ENCODE measurements around the gene PLA2G4F.

Gene PLA2G4F

GRCh38 chr15:42137461-42138261, 18.8 kb downstream of the PLA2G4F start:
- POLR2A ChIA-PET (ENCODE audit: low non-redundant PET) = no interaction called here

GRCh38 chr15:42136513-42136912, 19.9 kb downstream of the PLA2G4F start:
- ChIA-PET CTCF (interaction anchor here (0.6 to 2.0 kb wide), 2 partner anchors 144 to 147 kb away, joined by 4 to 8 read pairs; no protein-coding TSS in a partner anchor), POLR2A (ENCODE audit: low non-redundant PET) (no interaction called here)
- DNase-seq (ENCODE audit: low spot score) = no peak
- TF ChIP-seq CTCF (conservative IDR thresholded peaks at IDR 0.05; ENCODE audit: low read depth) = no peak
- H3K27ac ChIP-seq = no peak overlapping the region

More at GRCh38 chr15:42137461-42138261, 18.8 kb downstream of the PLA2G4F start:
- CTCF ChIA-PET = interaction anchor here (0.5 to 1.7 kb wide), 30 partner anchors 10 to 1071 kb away, joined by 3 to 10 read pairs (median 4); no protein-coding TSS in a partner anchor
- TF ChIP-seq CTCF (conservative IDR thresholded peaks at IDR 0.05; ENCODE audit: low read depth) = peak; percentile 85
- DNase-seq (ENCODE audit: low spot score) = peak; percentile 67
- no peak overlapping the region for H3K27ac ChIP-seq

- no peak for DNase-seq (ENCODE audit: low spot score)
- POLR2A ChIA-PET (ENCODE audit: low non-redundant PET) = no interaction called here
- TF ChIP-seq CTCF (conservative IDR thresholded peaks at IDR 0.05; ENCODE audit: low read depth) = no peak
- CTCF ChIA-PET = interaction anchor here (0.8 to 2.2 kb wide), 6 partner anchors 41 to 301 kb away, joined by 3 to 13 read pairs (median 6); partner anchors contain the start of gene PLA2G4D
- no peak overlapping the region for H3K27ac ChIP-seq
These were observed 21.1 kb downstream of the PLA2G4F start for GRCh38 chr15:42135351-42135750.

GRCh38 chr15:42134617-42135245, 21.7 kb downstream of the PLA2G4F start:
- ChIA-PET CTCF (interaction anchor here (0.8 to 2.2 kb wide), 6 partner anchors 40 to 302 kb away, joined by 3 to 13 read pairs (median 6); partner anchors contain the start of gene PLA2G4D), POLR2A (ENCODE audit: low non-redundant PET) (no interaction called here)
- no peak for TF ChIP-seq CTCF (conservative IDR thresholded peaks at IDR 0.05; ENCODE audit: low read depth)
- no peak for DNase-seq (ENCODE audit: low spot score)
- H3K27ac ChIP-seq = no peak overlapping the region

GRCh38 chr15:42133886-42134502, 22.4 kb downstream of the PLA2G4F start:
- DNase-seq (ENCODE audit: low spot score) = peak; percentile 64
- no peak overlapping the region for H3K27ac ChIP-seq
- ChIA-PET POLR2A (ENCODE audit: low non-redundant PET) (no interaction called here), CTCF (interaction anchor here (0.5 to 2.2 kb wide), 10 partner anchors 10 to 149 kb away, joined by 3 to 13 read pairs (median 3); partner anchors contain the start of genes PLA2G4D and PLA2G4F)
- TF ChIP-seq CTCF (conservative IDR thresholded peaks at IDR 0.05; ENCODE audit: low read depth) = peak; percentile 70

GRCh38 chr15:42133356-42133755, 23.1 kb downstream of the PLA2G4F start:
- CTCF ChIA-PET = interaction anchor here (0.5 to 2.2 kb wide), 9 partner anchors 10 to 148 kb away, joined by 3 to 12 read pairs (median 3); partner anchors contain the start of genes PLA2G4D and PLA2G4F
- POLR2A ChIA-PET (ENCODE audit: low non-redundant PET) = no interaction called here
- H3K27ac ChIP-seq = no peak overlapping the region
- no peak for TF ChIP-seq CTCF (conservative IDR thresholded peaks at IDR 0.05; ENCODE audit: low read depth)
- no peak for DNase-seq (ENCODE audit: low spot score)

Data from RWPE1 (cell line).